Measurements from ENCODE around the gene PLIN5.

PLIN5 gene, protein sequence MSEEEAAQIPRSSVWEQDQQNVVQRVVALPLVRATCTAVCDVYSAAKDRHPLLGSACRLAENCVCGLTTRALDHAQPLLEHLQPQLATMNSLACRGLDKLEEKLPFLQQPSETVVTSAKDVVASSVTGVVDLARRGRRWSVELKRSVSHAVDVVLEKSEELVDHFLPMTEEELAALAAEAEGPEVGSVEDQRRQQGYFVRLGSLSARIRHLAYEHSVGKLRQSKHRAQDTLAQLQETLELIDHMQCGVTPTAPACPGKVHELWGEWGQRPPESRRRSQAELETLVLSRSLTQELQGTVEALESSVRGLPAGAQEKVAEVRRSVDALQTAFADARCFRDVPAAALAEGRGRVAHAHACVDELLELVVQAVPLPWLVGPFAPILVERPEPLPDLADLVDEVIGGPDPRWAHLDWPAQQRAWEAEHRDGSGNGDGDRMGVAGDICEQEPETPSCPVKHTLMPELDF

DNA sequence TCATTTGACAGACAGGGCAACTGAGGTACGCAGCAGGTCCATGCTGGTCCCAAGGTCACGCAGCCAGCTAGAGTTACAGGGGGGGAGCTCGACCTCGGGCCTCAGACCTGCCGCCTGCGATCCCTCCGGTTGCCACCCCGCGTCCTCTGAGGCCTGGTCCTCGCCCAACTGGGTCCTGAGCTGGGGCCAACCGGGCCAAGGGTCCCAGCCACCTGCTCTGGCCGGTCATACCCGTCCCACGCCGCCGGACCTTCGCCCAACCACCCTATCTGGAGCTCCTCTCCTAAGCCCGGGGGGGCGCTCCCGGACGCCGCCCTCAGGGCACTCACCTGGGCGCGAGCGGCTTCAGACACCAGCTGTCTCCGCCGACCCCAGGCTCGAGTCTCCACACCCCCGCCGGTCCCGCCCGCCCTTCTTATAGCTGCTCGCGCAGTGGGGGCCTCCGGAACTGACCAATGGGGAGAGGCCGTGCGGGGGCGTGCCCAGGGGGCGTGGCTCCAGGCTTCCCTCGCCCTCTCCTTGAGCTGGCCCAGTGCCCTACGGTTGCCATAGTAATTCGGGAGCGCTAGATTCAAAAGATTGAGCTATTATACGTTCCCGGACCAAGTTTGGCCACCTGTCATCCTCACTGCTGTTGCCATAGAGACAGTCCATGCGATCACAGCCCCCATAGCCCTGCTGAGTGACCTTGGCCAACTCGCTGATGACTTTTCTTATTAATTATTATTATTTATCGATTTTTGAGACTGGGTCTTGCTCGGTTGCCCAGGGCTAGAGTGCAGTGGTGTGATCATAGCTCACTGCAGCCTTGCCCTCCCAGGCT, at the start of gene PLIN5:
Gene PLIN5 (minus strand): TSS at position 389 of the 823 bp plus-strand sequence. CDS start 1,150 bp downstream, outside the sequence.
- DNase-seq: peak; percentile 81

DNA sequence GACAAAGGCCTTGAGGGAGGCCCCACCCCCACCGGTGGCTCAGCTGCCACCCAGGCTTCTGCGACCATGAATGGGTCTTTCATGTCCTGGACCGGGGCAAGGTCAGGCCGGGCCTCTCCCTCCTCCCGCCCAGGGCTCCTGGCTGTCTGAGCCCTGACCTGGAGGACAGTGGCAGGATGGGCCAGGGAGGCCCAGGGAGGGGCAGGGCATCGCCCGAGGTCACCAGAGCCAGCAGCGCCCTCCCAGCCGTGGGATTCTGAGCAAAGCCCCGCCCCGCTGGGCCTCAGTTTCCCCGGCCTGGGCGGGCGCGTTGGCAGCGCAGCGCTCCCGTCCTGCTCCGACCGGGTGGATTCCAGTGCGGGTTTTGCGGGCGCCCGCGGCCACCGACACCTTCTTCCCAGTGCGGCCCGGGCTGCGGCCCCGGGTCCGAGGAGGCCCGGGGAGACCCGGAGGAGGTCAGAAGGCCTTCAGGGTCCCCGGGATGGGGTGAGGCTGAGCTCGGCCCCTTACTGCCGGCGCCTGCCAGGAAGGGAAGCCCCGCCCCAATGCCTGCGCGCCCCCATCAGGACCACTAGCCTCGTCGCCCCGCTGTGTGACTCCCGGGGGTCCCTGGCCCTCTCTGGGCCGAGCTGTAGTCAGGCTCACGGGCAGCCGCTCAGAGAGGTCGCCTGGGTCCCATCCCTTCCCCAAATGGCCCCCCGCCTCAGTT, 49.1 kb upstream of the PLIN5 start:
- DNase-seq: no peak

DNA sequence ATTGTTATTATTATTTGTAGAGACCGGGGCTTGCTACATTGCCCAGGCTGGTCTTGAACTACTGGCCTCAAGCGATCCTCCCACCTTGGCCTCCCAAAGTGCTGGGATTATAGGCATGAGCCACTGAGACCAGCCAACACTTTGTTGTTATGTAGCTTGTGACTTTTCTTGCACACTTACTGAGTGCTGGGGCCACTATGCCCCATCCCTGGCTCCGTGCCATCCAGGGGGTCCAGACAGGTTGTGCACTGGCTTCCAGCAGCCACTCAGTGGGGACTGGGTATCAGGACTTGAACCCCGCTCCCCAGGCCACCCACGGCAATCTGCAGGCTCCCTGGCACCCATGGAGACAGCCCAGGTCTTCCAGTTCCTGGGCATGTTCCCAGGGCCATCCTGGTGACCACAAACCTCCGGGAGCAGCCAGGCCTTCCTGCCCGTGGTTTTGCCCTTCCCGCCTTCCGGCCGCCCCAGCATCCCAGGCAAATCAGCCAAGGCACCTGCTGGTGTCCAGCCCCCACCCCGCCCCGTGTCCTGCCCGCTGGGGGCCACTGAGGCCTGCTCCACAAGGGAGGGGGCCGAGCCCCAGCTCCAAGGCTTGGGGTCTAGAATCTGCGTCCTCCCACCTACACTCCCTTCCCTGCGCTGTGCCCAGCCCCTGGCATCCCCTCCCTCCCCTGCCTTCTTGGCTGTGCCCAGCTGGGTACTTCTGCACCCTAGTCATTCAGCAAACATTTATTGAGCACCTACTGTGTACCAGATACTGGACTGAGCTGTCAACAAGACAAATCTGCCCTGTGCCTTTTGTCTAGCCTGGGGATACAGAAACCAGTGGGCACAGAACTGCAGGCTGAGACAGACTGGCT, 48.2 kb upstream of the PLIN5 start:
- no peak for DNase-seq

DNA sequence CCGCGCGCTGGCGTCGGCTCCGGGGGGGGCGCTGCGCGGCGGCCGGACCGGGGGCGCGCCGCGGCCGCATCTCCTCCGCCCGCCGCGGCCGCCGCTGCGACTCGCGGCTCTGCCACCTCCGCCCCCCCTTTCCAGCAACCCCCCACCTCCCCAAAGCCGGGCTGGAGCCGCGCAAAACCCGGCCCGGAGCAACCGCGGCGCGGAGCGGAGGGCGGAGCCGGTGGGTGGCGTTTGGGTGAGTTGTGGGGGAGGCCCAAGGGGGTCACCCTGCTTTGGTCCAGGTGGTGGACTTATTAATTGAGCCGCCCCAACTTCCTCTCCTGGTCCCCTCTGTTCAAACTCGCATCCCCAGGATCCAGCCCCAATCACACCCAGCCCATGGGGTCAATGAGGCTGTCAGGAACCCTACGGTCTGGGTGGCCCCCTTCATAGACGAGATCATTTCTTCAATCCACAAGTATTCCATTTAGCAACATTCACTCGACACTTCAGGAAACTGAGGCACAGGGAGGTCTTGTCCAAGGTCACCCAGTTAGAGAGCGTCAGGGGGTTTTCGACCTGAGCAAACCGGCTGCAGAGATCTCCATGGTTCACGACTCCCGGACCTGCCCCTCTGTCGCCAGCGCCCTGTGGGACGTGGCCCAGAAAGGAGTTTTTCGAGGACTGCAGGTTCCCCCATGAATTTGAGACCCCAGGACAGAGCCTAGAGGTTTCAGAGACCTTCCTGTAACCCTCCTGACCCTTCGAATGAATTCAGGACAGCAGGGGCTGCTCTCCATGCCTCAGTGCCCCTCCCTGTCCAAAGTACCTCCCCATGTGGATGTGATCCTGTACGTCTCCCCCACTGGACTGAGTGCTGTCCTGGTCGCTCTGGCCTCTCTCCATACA, 46.9 kb upstream of the PLIN5 start:
- DNase-seq: peak; percentile 22

DNA sequence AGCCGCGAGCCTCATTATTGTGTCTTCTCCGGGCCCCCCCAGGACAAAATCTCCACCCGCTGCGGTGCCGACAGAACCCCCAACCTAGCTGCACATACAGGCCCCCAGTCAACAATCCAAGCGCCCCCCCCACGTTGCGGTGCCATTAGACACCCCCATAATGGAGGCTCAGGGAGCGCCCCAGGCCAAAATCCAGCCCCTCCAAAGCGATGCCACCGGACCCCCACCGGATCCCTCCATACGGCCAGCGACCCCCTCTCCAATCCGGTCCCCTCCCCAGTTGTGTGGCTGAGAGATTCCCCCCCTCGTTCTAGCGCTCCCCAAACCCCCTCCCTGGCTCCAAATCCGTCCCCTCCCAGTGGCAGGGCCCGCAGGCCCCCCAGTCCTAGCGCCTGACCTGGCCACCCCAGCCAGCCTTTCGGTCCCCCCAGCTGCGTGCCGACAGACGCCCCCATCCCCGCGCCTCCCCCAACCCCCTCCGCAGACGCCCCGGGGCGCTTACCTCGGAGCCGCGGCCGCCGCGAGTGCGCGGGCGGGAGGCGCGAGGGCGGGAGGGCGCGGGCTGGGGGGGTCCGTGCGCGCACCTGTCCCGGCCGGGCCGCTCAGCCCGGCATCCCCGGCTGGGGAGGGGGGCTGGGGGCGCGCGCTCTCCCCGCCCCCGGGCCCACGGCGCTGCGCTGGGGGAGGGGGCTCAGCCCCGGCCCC, 46.1 kb upstream of the PLIN5 start:
- no peak for DNase-seq

DNA sequence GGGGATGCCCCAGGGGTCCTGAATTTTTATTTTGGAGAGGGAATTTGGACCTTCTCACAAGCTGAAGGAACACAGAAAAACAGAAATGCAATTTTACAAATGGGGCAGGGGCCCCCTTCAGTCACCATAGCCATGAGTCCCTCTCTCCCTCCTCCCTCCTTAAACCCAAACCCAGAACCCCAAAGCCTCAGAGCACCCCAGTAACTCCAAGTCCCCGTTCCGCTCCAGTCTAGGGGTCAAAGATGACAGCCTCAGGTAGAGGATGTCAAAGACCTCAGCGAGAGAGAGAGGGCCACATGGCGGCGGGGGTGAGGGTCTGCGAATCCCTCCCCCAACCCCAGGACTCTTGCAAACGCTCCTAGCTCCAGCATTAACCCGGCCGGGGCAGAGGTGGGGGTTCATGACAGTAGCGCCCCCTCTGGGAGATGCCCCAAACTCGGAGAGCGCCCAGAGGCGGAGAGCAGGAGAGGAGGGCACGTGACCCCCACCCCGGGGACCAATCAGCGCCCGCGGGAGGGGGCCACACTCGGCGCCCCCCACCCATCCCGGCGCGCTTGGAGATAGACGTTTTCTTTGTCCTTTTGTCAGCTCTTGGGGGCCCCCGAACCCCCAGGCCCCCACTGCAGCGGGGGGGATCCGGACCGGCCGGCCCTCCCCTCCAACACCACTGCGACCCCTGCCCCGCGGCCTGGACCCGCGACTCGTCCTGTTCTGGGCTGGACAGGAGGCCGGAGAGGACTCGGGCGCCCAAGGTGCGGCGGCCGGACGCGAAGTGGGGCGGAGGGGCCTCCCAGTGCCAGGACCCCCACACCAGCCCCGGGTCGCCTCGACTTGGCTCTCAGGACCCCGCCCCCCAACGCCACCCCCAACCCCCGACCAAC, 45.2 kb upstream of the PLIN5 start:
- no peak for DNase-seq

DNA sequence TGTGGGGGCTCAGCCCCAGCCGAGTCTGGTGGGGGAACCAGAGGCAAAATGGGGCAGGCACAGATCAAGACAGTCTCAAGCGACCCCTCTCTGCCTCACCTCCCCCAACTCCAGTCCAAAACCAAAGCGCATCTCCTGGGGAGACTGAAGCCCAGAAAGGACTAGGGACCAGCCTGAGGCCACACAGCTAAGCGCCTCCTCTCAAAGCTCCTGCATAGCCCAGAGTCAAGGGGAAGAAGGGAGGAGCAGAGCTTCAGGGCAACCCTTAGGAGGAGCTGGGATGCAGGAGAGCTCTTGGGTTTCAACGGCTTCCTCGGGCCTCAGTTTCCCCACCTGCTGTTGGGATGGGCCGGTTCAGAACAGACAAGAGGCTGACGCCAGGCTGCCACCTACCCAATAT, 44.4 kb upstream of the PLIN5 start:
- no peak for DNase-seq

DNA sequence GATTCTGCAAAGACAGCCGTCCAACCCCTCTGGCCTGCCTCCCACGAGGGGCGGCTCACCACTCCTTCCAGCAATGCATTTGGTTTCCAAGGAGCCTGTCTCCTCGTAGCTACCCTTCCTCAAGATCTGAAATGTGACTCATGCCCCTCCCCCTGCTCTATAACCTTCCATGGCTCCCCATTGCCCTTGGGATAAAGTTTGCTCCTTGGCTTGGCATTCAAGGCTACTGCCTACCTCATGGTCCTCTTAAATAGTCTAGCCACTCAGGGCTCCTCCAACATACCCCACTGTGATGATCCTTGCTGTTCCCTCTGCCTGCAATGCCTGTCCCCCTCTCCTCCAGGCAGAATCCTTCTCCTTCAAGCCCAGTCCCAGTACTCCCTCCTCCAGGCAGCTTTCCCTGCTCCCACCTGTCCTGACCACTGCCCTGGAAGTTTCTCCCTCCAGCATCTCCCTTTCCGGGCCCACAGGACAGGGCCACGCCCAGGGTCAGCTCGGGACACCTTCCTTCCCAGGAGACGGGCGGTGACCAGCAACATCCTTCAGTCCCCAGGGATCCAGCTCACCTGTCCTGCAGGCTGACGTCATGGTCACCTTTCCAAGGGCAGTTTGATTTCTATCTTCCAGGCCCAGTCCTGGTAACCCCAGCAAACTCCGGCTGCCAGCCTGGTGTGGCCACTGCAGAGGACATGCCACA, 43.7 kb upstream of the PLIN5 start:
- DNase-seq: no peak

DNA sequence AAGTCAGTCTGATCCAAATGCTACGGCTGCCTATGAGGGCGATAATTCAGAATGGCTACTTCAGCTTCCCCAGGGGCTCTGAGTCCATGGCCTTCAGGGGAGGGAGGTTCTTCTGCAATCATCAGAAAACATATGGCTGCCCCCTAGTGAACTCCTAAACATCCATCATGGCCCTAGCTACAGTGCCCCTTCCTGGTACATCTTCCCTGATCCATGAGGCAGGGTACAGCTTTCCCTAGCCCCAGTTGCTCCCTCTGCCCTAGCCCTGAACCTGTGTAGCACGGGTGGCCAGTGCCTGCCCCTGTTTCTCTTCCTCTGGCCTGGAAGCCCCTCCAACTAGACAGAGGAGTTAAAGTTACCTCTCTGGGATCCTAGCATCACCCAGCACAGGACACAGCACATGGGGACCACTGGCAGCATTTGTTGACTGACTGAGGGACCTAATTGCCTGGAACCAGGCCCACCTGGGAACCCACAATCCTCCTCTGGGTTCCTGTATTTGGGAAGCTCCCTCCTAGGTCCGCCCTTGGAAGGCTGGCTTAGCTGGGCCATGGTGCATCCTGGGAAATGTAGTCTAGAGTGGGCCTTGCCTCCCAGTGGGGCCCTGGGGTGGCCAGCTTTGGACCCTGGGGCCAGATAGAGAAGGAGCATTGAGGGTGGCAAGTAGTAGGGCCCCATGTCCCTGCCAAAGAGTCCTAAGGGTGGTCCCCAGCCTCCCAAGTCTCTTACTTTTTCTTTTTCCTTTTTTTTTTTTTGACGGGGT, 42.2 kb upstream of the PLIN5 start:
- no peak for DNase-seq

DNA sequence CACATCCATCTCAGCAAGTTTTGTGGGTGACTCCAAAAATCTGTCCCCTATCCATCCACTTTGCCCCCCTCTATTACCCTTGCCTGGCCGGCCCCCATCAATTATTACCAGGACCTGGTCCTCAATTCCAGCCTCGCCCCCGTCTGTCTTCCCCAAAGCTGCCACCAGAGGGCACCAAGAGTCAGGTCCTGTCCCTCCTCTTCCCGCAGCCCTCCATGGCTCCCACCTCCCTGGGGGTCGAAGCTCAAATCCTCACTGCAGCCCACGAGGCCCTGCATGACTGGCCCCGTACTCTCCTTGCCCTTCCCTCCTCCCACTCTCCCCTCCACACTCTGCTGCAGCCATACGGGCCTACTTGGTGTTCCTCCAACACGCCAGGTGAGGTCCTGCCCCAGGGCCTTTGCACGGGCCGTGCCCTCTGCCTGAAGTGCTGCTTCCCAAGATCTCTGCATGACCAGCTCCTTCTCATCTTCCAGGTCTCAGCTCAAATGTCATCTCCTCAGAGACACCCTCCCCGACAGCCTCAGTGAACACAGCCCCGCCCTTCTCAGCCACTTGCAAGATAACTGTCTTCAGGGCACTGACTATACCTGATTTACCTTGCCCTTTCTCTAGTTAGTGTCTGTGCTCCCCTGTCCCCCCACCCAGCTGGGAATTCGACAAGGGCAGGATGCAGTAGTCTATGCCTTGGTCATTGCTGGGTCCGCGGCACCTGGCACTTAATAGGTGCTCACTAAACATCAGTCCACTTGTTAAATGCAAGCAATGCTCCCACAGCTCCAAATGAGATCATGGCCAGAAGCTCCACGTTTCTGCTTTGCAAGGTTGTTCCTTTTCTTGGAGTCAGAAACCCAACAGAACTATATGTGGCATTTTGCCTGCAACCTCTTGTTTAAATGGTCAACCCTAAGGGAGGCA, 41.3 kb upstream of the PLIN5 start:
- no peak for DNase-seq

DNA sequence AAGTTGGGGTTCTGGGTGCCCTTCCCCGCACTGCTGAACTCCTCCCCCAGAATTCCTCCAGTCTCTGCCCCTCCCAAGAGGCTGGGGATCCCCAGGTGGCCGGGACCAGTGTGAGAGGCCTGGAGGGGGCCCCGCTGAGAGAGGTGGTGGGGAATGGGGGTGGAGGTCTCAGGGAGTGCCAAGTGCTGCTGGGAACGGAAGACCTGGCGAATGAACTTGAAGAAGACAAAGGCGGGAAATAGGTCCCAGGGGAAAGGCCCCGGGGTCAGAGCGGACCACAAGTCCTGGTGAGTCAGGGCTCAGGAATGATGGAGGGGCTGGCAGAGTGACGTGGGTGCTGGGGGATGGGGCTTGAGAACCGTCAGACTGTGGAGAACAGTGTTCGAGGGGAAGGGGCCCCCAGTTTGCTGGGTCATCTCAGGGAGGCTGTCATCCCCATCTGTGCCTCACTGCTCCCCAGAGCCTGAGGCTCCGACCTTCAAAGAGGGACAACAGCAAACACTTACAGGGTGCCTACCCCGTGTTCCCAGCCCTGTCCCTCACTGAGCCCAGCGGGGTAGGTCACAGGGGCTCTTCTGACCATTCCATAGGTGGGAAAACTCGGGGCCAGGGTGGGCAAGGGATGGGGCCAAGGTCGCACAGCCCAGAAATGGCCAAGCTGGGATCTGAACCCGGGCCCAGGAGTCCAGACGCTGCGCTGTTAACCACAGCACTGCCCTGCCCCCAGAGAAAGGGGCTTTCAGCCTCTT, 40.4 kb upstream of the PLIN5 start:
- DNase-seq: no peak

DNA sequence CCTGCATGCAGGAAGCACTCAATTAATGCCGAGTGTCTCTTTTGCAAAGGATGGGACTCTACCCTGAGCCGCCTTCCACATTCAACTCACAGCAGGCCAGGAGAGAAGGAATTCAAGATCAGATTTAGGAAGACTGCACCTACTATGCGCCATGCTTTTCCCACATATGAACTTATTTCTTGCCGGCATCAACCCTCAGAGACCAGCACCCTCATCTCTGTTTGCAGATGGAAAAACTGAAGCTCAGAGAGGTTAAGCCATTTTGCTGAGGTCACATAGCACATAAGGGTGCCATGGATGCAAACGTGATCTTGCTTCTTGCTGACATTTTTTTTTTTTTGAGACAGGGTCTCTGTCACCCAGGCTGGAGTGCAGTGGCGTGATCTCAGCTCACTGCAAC, 38.7 kb upstream of the PLIN5 start:
- no peak for DNase-seq

DNA sequence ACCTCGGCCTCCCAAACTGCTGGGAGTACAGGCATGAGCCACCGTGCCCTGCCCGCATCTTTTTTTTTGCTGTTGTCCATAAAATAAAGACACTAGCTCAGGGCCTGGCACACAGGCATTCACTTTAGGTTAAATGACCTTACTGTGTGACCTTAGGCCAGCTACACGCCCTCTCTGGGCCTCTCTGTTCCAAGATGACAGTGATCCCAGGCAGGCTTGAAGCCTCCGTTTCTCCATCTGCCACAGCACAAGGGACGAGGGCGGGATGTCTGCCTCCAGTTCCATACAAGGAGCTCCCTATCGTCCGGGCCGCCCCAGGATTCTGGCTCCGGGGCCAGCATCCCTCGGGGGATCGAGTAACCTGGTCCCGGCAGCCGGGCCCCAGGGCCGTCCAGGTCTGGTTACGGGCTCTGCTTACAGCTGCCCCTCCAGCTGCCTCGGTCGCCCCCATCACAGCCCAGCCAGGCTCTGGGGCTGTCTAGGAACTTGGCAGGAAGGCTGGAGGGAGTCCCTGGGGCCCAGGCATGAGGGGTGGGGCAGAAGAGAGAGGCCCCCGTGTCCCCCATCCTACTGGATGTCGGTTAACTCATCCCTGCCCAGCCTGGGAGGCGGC, 36.4 kb upstream of the PLIN5 start:
- no peak for DNase-seq

DNA sequence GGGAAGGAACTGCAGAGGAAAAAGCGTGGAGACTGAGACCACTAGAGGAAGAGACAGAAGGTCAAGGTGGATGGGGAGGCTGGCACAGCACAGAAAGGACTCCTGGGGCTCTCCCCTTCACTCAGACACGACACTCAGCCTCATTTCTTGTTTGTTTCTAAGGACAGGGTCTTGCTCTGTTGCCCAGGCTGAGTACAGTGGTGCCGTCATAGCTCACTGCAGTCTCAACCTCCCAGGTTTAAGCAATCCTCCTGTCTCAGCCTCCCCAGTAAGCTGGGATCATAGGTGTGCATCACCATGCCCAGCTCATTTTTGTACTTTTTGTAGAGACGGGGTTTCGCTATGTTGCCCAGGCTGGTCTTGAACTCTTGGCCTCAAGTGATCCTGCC, 35.9 kb upstream of the PLIN5 start:
- no peak for DNase-seq

DNA sequence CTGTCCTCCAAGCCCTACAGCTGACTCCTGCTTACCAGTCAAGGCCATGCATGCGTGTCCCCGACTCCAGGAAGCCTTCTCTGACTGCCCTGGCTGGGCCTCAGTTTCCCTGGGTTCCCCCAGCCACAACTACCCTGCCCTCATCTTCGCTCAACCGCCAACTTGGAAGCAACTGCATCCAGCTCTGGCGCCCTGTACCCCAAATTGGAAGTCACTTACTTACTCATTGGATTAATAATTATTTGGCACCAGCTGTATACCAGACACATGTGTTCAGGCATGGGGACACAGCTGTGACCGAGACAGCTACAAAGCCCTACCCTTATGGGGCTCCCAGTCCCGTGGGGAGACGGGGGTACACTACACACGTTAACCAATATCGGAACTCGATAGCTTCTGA, 35.4 kb upstream of the PLIN5 start:
- DNase-seq: no peak

DNA sequence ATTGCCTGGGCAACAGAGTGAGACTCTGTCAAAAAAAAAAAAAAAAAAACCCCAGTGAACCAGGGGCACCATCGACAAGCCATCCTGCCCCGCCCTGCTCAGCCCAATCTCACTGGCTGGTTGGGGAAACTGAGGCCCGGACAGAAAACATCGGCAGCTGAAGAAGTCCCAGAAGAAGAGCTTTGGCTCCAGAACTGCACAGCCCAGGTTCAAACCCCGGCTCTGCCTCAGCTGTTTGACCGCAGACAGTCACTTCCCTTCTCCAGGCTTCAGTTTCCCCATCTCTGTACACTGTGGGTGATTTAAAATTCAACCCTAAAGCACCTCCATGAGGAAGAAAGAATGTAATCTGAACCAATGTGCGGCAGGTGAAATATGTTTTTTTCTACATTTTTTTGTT, 33.9 kb upstream of the PLIN5 start:
- no peak for DNase-seq

All from NCI-H1436 (cell line).